ENCODE results near the gene FAM114A1.
"Not testable (repeated sequence)": the region's sequence is repeated elsewhere in the genome, so short reads cannot be mapped to it uniquely, and the experiment has no call there.

Gene FAM114A1

DNA sequence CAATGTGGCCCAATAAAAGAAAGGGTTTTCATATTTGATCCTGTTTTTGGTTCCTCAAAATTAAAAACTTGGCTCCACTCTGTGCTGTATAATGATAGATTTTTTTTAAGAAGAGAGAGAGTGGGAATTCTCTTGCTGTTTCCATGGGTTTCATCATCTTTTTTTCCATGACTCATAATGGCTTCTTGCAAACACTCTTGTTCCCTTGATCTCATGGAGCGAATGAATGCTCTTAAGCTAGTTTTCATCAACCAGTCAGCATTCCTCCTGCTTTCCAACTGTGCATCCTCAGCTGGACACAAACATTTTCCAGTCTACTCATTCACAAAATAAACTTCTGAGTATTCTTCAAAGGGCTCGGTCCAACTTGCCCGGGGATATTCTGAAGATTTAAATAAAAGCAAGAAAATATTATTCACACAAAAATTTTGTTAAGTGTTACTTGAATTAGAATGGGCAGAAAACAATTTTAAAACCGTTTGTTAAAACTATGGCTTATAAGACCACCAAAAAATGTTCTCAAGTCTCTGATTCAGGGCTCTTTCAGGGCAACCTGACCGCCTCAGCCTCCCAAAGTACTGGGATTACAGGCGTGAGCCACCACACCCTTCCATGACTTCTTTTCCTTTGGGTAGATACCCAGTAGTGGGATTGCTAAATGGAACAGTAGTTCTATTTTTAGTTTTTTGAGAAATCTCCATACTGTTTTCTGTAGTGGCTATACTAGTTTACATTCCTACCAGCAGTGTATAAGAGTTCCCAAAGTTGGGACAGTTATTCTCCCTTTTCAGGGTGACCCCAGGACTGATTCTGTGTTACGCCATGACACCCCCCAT, 99.9 kb downstream of the FAM114A1 start:
- DNase-seq (ENCODE audit: low read depth in 2 of 2): no peak

DNA sequence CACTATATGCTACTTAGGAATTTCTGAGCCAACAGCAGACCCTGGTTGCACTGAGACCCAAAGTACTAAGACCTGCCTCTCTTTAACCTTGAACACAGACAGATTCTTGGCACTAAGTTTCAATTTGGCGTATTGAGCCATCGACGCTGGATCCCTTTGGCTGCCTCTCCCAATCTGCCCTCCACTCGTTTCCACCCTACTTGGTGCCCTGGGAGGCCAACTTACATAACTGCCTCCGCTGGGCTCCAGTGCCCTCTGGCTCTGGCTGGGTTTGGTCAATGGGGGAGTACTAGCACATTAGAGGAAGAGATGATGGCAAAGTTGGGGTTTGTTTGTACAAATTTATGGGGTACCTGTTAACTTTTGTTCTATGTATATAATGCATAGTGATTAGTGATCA, 101.1 kb downstream of the FAM114A1 start:
- DNase-seq (ENCODE audit: low read depth in 2 of 2): no peak

DNA sequence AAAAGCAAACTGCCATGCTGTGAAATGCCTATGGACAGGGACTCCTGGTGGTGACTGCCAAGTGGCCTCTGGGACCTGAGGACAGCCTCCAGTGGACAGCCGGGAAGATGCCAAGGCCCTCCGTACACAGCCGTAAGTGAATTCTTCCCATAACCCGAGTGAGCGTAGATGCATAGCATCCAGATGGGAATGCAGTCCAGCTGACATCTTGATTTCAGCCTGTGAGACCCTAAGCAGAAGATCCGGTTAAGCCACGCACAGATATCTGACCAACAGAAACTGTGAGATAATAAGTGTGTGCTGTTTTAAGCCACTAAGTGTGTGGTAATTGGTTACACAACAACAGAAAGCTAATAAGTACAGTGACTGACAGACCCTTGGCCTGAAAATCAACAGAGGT, 108.7 kb downstream of the FAM114A1 start:
- no peak for DNase-seq (ENCODE audit: low read depth in 2 of 2)

DNA sequence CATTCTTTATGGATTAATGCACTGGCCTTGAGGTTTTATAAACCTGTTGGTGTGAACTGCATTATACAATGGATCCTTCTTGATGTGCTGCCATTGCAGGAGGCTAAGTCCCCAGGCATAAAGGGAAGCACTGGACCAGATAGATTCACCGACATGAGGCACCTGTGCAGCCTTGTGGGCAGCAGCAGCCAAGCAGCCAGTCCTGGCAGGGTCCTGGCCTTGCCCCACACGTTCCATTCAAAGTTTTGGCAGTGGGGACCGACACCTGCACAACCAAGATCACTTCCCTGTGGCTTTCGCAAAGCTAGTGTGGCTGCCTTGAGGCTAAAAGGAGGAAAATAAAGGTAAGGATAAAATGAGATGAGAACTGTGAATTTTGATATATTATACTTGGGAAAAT, 111.5 kb downstream of the FAM114A1 start:
- no peak for DNase-seq (ENCODE audit: low read depth in 2 of 2)

DNA sequence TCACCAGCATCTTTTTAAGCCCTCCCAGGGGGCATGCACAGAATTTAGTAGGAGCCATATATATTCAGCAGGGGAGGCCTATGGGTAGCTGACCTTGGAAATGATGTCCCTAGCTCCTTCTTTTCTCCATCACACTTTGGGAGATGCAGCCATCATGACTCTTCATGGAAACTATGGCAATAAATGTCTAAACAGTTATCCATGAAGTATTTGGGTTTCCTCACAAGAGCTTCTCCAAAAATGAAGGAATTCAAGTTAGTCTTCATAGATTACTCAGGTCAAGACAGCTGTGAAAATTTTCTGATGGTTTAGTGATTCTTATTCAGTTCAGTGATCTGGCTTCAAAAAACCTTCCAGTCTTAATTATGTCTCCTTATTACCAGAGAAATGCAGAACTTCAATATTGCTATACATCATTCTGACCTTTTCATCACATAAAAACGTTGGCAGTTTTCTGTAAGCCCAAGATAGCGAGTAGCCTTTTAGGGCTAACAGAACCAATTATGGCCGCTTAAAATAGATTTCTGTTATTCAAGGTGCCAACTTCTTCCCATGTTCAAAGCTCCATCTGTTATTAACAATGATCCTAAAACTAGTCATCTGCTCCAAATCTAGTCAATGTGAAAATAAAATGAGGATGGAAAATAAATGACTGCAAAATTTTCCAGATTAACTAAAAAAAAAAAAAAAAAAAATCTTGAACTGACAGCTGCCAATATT, 112.1 kb downstream of the FAM114A1 start:
- DNase-seq (ENCODE audit: low read depth in 2 of 2): no peak

DNA sequence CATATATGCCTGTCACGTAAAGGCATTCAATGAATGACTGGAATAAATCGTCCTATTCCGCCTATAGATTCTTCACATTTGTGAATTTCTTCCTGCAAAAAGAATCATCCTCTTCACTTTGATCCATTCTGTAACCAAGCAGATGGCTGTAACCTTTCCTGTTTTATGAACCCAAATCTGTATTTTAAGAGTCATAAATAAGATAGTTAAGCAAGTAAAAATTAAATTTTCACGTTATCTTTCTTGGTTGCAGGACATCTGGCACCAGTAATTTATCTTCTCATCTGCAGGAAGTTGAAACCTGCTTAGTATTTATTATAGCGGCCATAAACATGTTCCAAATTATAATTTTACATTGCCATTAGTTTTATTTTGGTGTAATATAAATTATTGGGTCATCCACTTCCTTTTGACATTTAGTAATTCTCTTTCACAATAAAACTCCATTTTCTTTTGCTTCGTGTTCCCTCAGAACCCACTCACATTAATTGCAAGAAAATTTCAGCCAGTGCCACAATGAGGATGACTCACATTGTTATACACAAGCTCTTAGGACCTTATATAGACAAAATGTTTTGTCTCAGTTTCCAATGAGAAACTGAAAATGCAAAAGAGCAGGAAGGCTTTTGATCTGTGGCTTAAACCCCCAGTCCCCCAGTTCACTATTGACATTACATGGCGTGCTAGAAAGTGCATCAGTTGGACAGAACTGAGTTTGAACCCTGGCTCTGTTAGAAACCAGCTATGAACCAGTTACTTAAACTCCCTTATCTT, 113.5 kb downstream of the FAM114A1 start:
- DNase-seq (ENCODE audit: low read depth in 2 of 2): no peak

DNA sequence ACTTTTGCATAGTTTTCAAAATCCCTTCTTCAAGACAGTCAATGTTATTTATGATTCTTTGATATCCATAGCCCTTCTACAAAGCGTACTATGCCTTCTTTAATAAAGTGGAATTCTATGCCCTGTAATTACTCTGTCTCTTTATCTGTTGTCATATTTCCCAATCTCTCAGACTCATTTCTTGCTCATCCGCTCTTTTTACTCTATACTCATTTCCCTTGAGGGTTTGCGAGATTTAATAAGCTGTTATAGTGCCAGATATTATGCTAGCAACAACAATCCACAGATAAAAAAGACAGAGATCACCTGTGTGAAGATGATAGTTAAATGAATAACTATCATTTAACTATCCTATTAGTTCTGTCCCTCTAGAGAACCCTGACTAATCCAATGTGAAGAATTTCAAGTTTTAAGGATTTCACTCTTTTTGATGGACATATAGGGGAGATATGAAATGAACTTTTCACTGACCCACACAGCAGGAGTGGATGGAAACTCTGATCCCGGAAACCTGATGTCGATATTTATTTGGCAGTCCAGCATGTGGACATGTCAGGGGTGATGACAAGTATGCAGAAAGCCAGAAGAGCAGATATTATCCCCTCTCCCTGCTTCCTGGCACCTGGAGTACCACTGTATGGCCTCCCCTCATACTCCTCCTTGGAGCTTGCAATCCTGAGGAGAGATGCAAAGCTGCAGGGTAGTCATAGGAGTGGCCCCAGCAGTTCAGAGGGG, 114.9 kb downstream of the FAM114A1 start:
- DNase-seq (ENCODE audit: low read depth in 2 of 2): no peak

DNA sequence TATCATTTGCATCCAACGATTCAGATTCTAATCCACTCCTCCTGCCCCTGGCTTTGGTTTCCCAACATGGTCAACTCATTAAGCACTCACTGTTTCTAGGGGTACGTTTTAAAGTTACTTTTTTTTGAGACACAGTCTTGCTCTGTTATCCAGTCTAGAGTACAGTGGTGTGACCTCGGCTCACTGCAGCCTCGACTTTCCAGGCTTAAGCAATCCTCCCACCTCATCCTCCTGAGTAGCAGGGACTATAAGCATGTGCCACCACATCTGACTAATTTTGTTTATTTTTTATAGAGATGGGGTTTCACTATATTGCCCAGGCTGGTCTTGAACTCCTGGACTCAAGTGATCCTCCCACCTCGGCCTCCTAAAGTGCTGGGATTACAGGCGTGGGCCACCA, 115.7 kb downstream of the FAM114A1 start:
- DNase-seq (ENCODE audit: low read depth in 2 of 2): no peak

DNA sequence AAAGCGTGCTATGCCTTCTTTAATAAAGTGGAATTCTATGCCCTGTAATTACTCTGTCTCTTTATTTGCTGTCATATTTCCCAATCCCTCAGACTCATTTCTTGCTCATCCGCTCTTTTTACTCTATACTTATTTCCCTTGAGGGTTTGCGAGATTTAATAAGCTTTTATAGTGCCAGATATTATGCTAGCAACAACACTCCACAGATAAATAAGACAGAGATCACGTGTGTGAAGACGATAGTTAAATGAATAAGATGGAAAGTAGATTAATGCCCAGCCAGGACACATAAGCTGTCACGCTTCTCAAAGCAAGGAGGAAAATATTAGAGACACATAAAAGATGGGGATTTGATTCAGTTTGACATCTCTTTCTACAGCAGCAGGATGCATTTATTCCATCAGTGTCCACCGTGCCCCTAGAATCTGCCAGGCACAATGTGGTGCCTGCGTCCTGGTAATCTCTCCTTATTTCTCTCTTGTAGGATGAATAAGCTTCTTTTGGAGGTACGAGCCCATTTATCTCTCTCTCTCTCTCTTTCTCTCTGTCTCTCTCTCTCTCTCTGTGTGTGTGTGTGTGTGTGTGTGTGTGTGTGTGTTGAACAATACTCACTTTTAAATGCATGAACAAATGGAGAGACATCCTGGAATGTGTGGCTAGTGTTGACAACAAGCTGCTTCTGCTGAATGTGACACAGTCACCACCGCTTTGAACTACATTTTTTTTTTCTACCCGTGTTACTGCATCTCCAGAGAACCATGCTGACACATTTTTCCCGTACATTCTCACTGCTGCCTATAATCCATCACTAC, 116.4 kb downstream of the FAM114A1 start:
- no peak for DNase-seq (ENCODE audit: low read depth in 2 of 2)

DNA sequence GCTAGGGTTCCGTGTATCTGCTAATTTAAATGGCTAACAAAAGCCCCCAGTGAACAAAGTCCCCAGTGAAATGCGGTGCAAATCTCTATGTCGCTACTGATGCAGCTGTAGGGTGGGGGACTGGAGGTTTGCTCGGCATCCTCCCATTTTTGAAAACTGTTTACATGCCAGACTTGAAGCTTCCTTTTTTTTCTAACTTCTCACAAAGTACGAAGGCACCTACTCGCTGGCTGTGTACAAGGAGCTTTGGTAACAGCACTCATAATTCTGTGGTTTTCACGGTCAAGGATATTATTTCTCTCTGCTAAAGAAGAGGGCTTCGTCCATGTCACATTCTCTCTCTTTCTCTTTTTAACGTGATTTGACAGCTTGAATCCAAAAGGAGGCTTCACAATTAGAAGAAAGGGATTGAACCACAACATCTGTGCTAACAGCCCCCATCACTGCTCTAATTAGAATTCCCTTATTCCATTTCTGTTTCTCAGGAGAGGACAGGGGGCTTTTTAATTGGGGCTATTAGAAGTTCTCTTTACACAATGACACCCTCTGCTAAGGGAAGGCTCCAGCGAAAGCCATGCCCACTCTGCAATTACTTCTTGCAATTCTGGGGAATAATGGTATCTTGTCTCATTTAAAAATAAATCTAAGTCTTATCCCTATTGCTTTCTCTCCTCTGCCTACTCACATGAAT, 117.9 kb downstream of the FAM114A1 start:
- DNase-seq (ENCODE audit: low read depth in 2 of 2): no peak

DNA sequence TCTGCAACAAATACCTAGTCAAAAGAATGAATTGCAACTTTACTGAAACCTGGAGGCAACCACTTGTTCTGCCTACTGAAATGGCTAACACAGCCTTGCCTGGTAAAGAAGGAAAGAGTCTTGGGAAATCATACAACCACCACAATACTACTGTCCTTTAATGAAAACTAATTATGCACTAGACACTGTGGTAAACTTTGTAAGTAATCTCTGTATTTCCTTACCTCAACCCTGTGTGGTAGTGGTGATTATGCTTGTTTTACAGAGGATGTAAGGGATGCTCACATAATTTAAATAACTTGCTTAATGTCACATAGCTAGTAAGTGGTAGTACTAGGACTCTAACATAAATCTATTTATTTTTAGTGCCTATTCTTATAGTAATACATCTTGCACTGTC, 119.9 kb downstream of the FAM114A1 start:
- no peak for DNase-seq (ENCODE audit: low read depth in 2 of 2)

DNA sequence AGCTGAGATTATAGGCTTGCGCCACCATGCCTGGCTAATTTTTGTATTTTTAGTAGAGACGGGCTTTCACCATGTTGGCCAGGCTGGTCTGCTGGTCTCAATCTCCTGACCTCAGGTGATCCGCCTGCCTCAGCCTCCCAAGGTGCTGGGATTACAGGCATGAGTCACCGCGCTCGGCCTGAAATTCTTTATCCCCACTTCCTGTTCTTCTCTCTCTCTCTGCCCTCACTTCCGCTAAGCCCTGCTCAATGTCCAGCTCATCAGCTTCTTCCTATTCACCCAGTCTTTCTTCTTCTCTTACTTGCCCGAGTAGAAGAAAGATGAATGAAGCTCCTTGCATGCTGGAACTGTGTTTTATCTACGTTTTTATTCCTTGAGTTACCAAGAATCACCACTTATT, 120.7 kb downstream of the FAM114A1 start:
- DNase-seq (ENCODE audit: low read depth in 2 of 2): not testable (repeated sequence)

DNA sequence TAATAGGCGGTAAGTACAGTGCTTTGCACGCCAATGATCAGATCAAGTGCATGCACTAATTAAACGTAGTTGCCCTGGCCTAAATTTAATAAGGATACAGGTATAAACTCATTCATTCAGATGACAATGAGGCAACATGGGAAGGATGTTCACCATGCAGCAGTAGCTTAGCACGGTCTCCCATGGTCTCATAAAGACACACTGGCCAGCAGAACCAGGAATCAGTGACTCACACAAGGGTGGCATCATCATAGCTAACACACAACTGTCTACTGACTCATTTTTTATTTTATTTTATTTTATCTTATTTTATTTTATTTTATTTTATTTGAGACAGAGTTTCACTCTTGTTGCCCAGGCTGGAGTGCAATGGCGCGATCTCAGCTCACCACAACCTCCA, 121.9 kb downstream of the FAM114A1 start:
- no peak for DNase-seq (ENCODE audit: low read depth in 2 of 2)

DNA sequence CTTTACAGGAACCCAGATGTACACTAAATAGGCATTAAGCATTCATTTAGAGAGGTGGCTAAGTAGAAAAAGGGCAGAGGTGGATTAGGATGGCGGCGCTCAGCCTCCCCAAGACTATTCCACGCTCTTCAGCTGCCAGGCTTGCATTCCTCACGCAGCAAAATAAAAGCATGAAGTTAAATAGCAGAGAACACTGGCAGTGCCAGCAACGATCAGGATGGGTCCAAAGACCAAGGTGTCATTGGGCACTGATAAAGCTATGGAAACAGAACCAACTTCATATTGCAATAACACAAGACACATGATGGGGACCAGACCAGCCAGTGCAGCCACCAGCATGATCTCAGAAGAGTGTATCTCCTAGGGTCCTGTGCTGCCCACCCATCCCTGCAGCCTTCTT, 122.6 kb downstream of the FAM114A1 start:
- no peak for DNase-seq (ENCODE audit: low read depth in 2 of 2)

DNA sequence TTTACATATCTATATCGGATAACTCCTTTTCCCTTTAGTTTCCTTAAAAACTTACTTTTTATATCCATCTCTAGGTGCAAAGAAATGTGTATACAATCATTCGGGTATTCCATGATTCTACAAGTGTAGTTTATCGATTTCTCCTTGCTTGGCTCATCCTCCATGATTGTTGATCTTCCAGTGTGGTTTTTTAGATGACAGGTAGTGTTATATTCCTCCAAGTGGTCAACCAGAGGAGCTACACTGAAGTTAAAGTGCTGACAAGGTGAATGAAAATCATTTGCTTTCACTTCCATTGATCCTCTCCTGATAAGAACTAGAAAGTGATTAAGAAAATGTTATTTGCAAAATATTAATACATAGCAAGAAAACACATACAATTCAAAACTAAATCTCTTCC, 126.1 kb downstream of the FAM114A1 start:
- no peak for DNase-seq (ENCODE audit: low read depth in 2 of 2)

DNA sequence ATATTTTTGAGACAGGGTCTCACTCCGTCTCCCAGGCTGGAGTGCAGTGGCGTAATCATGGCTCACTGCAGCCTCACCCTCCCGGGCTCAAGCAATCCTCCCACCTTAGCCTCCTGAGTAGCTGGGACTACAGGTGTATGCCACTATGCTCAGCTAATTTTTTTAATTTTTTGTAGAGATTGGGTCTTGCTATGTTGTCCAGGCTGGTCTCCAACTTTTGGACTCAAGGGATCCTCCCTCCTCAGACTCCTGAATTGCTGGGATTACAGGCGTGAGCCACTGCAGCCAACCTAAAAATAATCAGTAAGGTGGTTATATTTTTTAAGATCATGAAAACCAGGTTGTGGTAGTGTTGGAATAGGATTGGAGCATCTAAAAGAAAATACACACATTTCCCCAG, 126.5 kb downstream of the FAM114A1 start:
- DNase-seq (ENCODE audit: low read depth in 2 of 2): no peak
